Right lobe of liver (tissue), 4 donors: Measurements from ENCODE around the gene ERBB4.

Experiments
- CTCF ChIP-seq, 4 donors: fragments of 200-600 bp in 3 of 4; fragments of 450-650 bp in 1 of 4; IDR thresholded peaks; one replicate each; pipeline versions ENCODE4 v1.5.1 to v1.8.0; 2016 to 2022; ENCODE audit warnings: antibody characterized with exemption in 4 of 4, mild to moderate bottlenecking in 2 of 4
- POLR2A ChIP-seq: fragments of 450-650 bp; IDR thresholded peaks from one replicate; pipeline ENCODE4 v1.6.1; 2017; ENCODE audit warnings: antibody characterized with exemption, mild to moderate bottlenecking
- donor health status: DM: no; HTN: no; CAD: no.
- donor health status: DM: no; HTN: no; CAD: no.
- donor health status: DM: no; HTN: yes; CAD: no.

- TF ChIP-seq CTCF (IDR thresholded peaks at IDR 0.05) (no peak), POLR2A (no peak)
These were observed 267.0 kb downstream of the ERBB4 start for GRCh38 chr2:212271583-212271982.
